ENCODE results near the gene ANKIB1.

ANKIB1 gene

DNA sequence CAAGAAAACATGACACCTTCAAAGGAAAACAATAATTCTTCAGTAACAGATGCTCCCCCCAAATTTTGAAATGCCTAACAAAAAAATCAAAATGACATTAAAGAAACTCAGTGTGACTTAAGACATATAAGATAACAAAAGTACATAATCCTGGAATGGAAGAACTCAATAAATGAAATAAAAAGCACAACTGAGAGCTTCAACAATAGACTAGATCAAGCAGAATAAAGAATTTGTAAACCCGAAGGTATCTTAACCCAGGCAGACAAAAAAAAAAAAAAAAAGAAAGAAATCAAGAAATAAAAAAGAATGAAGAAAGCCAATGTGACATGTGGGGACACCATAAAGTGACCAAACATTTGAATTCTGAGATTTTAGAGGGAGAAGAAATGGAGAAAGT, 39.1 kb upstream of the ANKIB1 start:
- no peak overlapping the region for H3K4me2 ChIP-seq (ENCODE audit: low read length)
- H3K4me1 ChIP-seq (ENCODE audit: control insufficient read depth, low read length) = no peaks in the 10 kb centered on the region
- H3K27me3 ChIP-seq (ENCODE audit: control insufficient read depth, low read length) = no peaks in the 10 kb centered on the region
- no peak overlapping the region for H3K27ac ChIP-seq (ENCODE audit: low read depth, low read length)
- H3K4me3 ChIP-seq (ENCODE audit: low read length) = no peak overlapping the region
- H3K9me2 ChIP-seq (replicated peaks; ENCODE audit: control insufficient read depth, low read length) = no peaks in the 10 kb centered on the region
- TF ChIP-seq EZH2phosphoT487 (IDR thresholded peaks at IDR 0.05; ENCODE audit: borderline replicate concordance, low read length) = no peak
- TF ChIP-seq, protein P1, sequence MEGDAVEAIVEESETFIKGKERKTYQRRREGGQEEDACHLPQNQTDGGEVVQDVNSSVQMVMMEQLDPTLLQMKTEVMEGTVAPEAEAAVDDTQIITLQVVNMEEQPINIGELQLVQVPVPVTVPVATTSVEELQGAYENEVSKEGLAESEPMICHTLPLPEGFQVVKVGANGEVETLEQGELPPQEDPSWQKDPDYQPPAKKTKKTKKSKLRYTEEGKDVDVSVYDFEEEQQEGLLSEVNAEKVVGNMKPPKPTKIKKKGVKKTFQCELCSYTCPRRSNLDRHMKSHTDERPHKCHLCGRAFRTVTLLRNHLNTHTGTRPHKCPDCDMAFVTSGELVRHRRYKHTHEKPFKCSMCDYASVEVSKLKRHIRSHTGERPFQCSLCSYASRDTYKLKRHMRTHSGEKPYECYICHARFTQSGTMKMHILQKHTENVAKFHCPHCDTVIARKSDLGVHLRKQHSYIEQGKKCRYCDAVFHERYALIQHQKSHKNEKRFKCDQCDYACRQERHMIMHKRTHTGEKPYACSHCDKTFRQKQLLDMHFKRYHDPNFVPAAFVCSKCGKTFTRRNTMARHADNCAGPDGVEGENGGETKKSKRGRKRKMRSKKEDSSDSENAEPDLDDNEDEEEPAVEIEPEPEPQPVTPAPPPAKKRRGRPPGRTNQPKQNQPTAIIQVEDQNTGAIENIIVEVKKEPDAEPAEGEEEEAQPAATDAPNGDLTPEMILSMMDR (IDR thresholded peaks at IDR 0.05; ENCODE audit: low read depth, low read length, poor library complexity, severe bottlenecking) = no peak
- H3K36me3 ChIP-seq (ENCODE audit: control insufficient read depth, low read length) = peaks cover 81% of the 10 kb centered on the region
- H3F3A ChIP-seq (ENCODE audit: control insufficient read depth, insufficient read depth) = no peaks in the 10 kb centered on the region
- no peaks in the 10 kb centered on the region for H4K20me1 ChIP-seq (ENCODE audit: control insufficient read depth, insufficient read depth, low read depth, low read length)
- H3K9me3 ChIP-seq (ENCODE audit: control insufficient read depth, insufficient read depth, low read length) = peaks cover 5% of the 10 kb centered on the region; the same call in 1 of the 2 replicates
- H3K79me2 ChIP-seq (ENCODE audit: control insufficient read depth, low read length) = peaks cover 15% of the 10 kb centered on the region

DNA sequence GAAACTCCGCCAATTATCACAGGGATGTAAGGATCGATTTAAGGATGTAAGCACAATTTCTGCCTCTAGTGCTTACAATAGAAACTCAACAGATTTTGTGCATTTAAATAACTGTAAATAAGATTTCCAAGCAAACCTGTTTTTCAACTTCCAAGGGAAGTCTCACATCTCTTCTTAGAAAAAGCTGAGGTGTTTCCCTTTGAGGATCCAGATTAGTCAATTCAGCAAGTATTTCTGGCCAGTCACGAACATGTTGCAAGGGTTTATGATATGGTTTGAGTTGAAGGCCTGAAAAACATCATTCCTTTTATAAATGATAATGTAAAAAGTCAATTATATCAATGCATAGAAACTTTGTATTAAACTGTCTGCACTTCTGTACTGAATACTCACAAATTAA, 24.0 kb upstream of the ANKIB1 start:
- H3K27me3 ChIP-seq (ENCODE audit: control insufficient read depth, low read length) = no peaks in the 10 kb centered on the region
- H3K4me2 ChIP-seq (ENCODE audit: low read length) = no peak overlapping the region
- H4K20me1 ChIP-seq (ENCODE audit: control insufficient read depth, insufficient read depth, low read depth, low read length) = no peaks in the 10 kb centered on the region
- H3K4me3 ChIP-seq (ENCODE audit: low read length) = no peak overlapping the region
- no peaks in the 10 kb centered on the region for H3K4me1 ChIP-seq (ENCODE audit: control insufficient read depth, low read length)
- H3K79me2 ChIP-seq (ENCODE audit: control insufficient read depth, low read length) = no peaks in the 10 kb centered on the region
- H3K27ac ChIP-seq (ENCODE audit: low read depth, low read length) = no peak overlapping the region
- H3K9me2 ChIP-seq (replicated peaks; ENCODE audit: control insufficient read depth, low read length) = no peaks in the 10 kb centered on the region
- TF ChIP-seq, protein P1 (IDR thresholded peaks at IDR 0.05; ENCODE audit: low read depth, low read length, poor library complexity, severe bottlenecking) = no peak
- no peak for TF ChIP-seq EZH2phosphoT487 (IDR thresholded peaks at IDR 0.05; ENCODE audit: borderline replicate concordance, low read length)
- H3F3A ChIP-seq (ENCODE audit: control insufficient read depth, insufficient read depth) = no peaks in the 10 kb centered on the region
- no peaks in the 10 kb centered on the region for H3K9me3 ChIP-seq (ENCODE audit: control insufficient read depth, insufficient read depth, low read length)
- H3K36me3 ChIP-seq (ENCODE audit: control insufficient read depth, low read length) = peaks cover 90% of the 10 kb centered on the region

DNA sequence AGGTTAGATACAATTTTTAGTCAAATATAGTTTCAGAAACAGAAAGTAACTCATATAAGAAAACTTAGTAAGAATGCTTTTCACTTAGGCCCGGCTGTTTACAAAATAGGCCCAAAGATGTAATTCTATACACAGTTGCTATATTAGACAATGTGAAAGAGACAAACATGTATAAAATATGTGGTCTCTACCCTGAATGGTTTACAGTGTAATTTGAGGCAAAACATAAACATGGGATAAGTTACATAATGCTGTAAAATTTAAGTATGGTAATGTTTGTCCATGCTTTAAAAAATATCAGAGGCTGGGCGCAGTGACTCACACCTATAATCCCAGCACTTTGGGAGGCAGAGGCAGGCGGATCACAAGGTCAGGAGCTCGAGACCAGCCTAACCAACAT, 18.8 kb upstream of the ANKIB1 start:
- Histone ChIP-seq H3K9me3 (ENCODE audit: control insufficient read depth, insufficient read depth, low read length) (no peaks in the 10 kb centered on the region), H3K4me2 (ENCODE audit: low read length) (no peak overlapping the region), H3K36me3 (ENCODE audit: control insufficient read depth, low read length) (peaks cover 75% of the 10 kb centered on the region), H4K20me1 (ENCODE audit: control insufficient read depth, insufficient read depth, low read depth, low read length) (no peaks in the 10 kb centered on the region), H3K27me3 (ENCODE audit: control insufficient read depth, low read length) (no peaks in the 10 kb centered on the region), H3F3A (ENCODE audit: control insufficient read depth, insufficient read depth) (no peaks in the 10 kb centered on the region), H3K4me3 (ENCODE audit: low read length) (no peak overlapping the region), H3K4me1 (ENCODE audit: control insufficient read depth, low read length) (no peaks in the 10 kb centered on the region), H3K9me2 (replicated peaks; ENCODE audit: control insufficient read depth, low read length) (no peaks in the 10 kb centered on the region), H3K27ac (ENCODE audit: low read depth, low read length) (no peak overlapping the region), H3K79me2 (ENCODE audit: control insufficient read depth, low read length) (no peaks in the 10 kb centered on the region)
- TF ChIP-seq, protein P1 (IDR thresholded peaks at IDR 0.05; ENCODE audit: low read depth, low read length, poor library complexity, severe bottlenecking) = no peak
- no peak for TF ChIP-seq EZH2phosphoT487 (IDR thresholded peaks at IDR 0.05; ENCODE audit: borderline replicate concordance, low read length)

DNA sequence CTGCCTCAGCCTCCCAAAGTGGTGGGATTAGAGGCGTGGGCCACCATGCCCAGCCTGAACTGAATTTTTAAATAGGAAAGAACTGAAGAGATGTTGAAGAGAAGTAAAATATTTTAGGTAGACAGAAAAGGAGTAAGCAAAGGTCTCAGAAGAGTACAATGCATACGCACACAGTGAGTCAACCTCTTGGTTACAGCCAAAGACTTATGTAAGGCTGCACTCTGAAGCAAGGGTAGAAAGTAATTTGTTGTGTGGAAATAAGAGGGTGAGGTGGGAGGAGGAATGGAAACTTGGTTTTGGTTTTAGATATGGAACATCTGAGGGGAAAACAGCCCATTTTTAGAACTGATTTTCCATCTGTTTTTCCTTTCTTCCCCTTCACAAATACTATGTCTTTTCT, 17.7 kb upstream of the ANKIB1 start:
- H3K4me1 ChIP-seq (ENCODE audit: control insufficient read depth, low read length) = no peaks in the 10 kb centered on the region
- no peak overlapping the region for H3K4me2 ChIP-seq (ENCODE audit: low read length)

More for the DNA sequence above, 17.7 kb upstream of the ANKIB1 start:
- no peaks in the 10 kb centered on the region for H3F3A ChIP-seq (ENCODE audit: control insufficient read depth, insufficient read depth)
- no peak for TF ChIP-seq EZH2phosphoT487 (IDR thresholded peaks at IDR 0.05; ENCODE audit: borderline replicate concordance, low read length)
- TF ChIP-seq, protein P1 (IDR thresholded peaks at IDR 0.05; ENCODE audit: low read depth, low read length, poor library complexity, severe bottlenecking) = no peak
- H3K9me2 ChIP-seq (replicated peaks; ENCODE audit: control insufficient read depth, low read length) = no peaks in the 10 kb centered on the region
- H3K36me3 ChIP-seq (ENCODE audit: control insufficient read depth, low read length) = peaks cover 76% of the 10 kb centered on the region
- H3K27ac ChIP-seq (ENCODE audit: low read depth, low read length) = no peak overlapping the region
- no peak overlapping the region for H3K4me3 ChIP-seq (ENCODE audit: low read length)
- H3K27me3 ChIP-seq (ENCODE audit: control insufficient read depth, low read length) = no peaks in the 10 kb centered on the region
- no peaks in the 10 kb centered on the region for H3K79me2 ChIP-seq (ENCODE audit: control insufficient read depth, low read length)
- no peaks in the 10 kb centered on the region for H3K9me3 ChIP-seq (ENCODE audit: control insufficient read depth, insufficient read depth, low read length)
- no peaks in the 10 kb centered on the region for H4K20me1 ChIP-seq (ENCODE audit: control insufficient read depth, insufficient read depth, low read depth, low read length)

Measured in DOHH2 (cell line).